MM.1S (cell line): ENCODE data around the gene RB1.
A peak's percentile ranks its signal among the peaks of the same experiment; 100 is the strongest.

Experiments used
- DNase-seq: peaks from one replicate; pipeline ENCODE4 v3.0.0-alpha.2; 2015
- H2AFZ ChIP-seq: fragments of 300-600 bp; sonication (generic); 2 replicates; pipeline ENCODE4 v1.6.0; 2016; ENCODE audit warnings: antibody characterized with exemption, low read length
- H3F3A ChIP-seq: fragments of 300-600 bp; sonication (generic); 2 replicates; pipeline ENCODE4 v1.6.1; 2016; ENCODE audit warnings: mild to moderate bottlenecking, antibody characterized with exemption, low read length, moderate library complexity, mixed read lengths; ENCODE audit not compliant: insufficient read depth
- H3K27ac ChIP-seq: fragments of 300-600 bp; sonication (generic); 2 replicates; pipeline ENCODE4 v1.5.1; 2016; ENCODE audit warnings: mild to moderate bottlenecking, low read length
- H3K27me3 ChIP-seq: fragments of 300-600 bp; sonication (generic); replicated peaks from 2 replicates; pipeline ENCODE4 v1.6.0; 2016; ENCODE audit warnings: low read length; ENCODE audit not compliant: insufficient read depth
- H3K36me3 ChIP-seq: fragments of 300-600 bp; sonication (generic); replicated peaks from 2 replicates; pipeline ENCODE4 v1.6.1; 2016; ENCODE audit warnings: mild to moderate bottlenecking, low read length, mixed read lengths; ENCODE audit not compliant: insufficient read depth
- H3K4me1 ChIP-seq: fragments of 300-600 bp; sonication (generic); 2 replicates; pipeline ENCODE4 v1.6.1; 2016; ENCODE audit warnings: low read length, mixed read lengths
- H3K4me2 ChIP-seq: fragments of 300-600 bp; sonication (generic); 2 replicates; pipeline ENCODE4 v1.6.0; 2016; ENCODE audit warnings: low read depth, low read length
- H3K4me3 ChIP-seq: fragments of 300-600 bp; sonication (generic); 2 replicates; pipeline ENCODE4 v1.5.1; 2016; ENCODE audit warnings: low read length, mixed read lengths
- H3K79me2 ChIP-seq: fragments of 300-600 bp; sonication (generic); 2 replicates; pipeline ENCODE4 v1.6.1; 2016; ENCODE audit warnings: mixed run types, low read length, mixed read lengths
- H3K9ac ChIP-seq: fragments of 300-600 bp; sonication (generic); 2 replicates; pipeline ENCODE4 v1.6.1; 2016; ENCODE audit warnings: low read length, mixed read lengths
- H3K9me2 ChIP-seq: fragments of 300-600 bp; sonication (generic); replicated peaks from 2 replicates; pipeline ENCODE4 v1.6.1; 2016; ENCODE audit warnings: mild to moderate bottlenecking, low read length, mixed read lengths; ENCODE audit not compliant: insufficient read depth
- H3K9me3 ChIP-seq: fragments of 300-600 bp; sonication (generic); replicated peaks from 2 replicates; pipeline ENCODE4 v1.6.1; 2016; ENCODE audit warnings: mild to moderate bottlenecking, low read length, mixed read lengths; ENCODE audit not compliant: insufficient read depth
- H4K20me1 ChIP-seq: fragments of 300-600 bp; sonication (generic); 2 replicates; pipeline ENCODE4 v1.6.1; 2016; ENCODE audit warnings: mild to moderate bottlenecking, low read length, moderate library complexity, mixed read lengths; ENCODE audit not compliant: insufficient read depth
- CTCF ChIP-seq: fragments of 300-600 bp; sonication (generic); IDR thresholded peaks from 2 replicates; pipeline ENCODE4 v1.5.1; 2016; ENCODE audit warnings: antibody characterized with exemption, low read length, mixed read lengths
- EZH2 ChIP-seq: fragments of 300-600 bp; sonication (generic); optimal IDR thresholded peaks from 2 replicates; pipeline ENCODE3; 2017; ENCODE audit warnings: low read depth, mild to moderate bottlenecking, antibody characterized with exemption, low read length, mixed read lengths
- EZH2phosphoT487 ChIP-seq: fragments of 300-600 bp; sonication (generic); IDR thresholded peaks from 2 replicates; pipeline ENCODE4 v1.6.1; 2018; ENCODE audit warnings: antibody characterized with exemption, low read length

Gene RB1

GRCh38 chr13:48492096-48492440 lies 188.5 kb downstream of the RB1 start:
- H3K9me3 ChIP-seq: no peaks in the 10 kb centered on the region
- peaks cover 10% of the 10 kb centered on the region for H3F3A ChIP-seq
- H4K20me1 ChIP-seq: no peaks in the 10 kb centered on the region
- H3K4me3 ChIP-seq: peak overlapping the region; percentile 40; the same call in 1 of the 2 replicates
- H3K36me3 ChIP-seq: no peaks in the 10 kb centered on the region
- H3K9me2 ChIP-seq: no peaks in the 10 kb centered on the region
- peak overlapping the region; percentile 63 for H3K27ac ChIP-seq
- DNase-seq: no peak
- H3K9ac ChIP-seq: peak overlapping the region; percentile 28; the same call in 1 of the 2 replicates
- no peaks in the 10 kb centered on the region for H3K27me3 ChIP-seq
- H3K4me2 ChIP-seq: peak overlapping the region; percentile 68
- 0 out of 2 replicates have a peak overlapping the region, but pooled peaks have one; percentile 27 for H2AFZ ChIP-seq
- H3K4me1 ChIP-seq: peaks cover 34% of the 10 kb centered on the region
- H3K79me2 ChIP-seq: no peaks in the 10 kb centered on the region
- TF ChIP-seq EZH2phosphoT487 (no peak), EZH2 (no peak), CTCF (no peak)

GRCh38 chr13:48492470-48493065 lies 189.0 kb downstream of the RB1 start:
- Histone ChIP-seq H3K4me2 (peak overlapping the region; percentile 68), H2AFZ (0 out of 2 replicates have a peak overlapping the region, but pooled peaks have one; percentile 27), H3K9me2 (no peaks in the 10 kb centered on the region), H3K36me3 (no peaks in the 10 kb centered on the region), H3K27me3 (no peaks in the 10 kb centered on the region), H4K20me1 (no peaks in the 10 kb centered on the region), H3K9me3 (no peaks in the 10 kb centered on the region), H3K4me1 (peaks cover 34% of the 10 kb centered on the region), H3K9ac (peak overlapping the region; percentile 28; the same call in 1 of the 2 replicates), H3K4me3 (peak overlapping the region; percentile 40; the same call in 1 of the 2 replicates), H3F3A (peaks cover 10% of the 10 kb centered on the region), H3K79me2 (no peaks in the 10 kb centered on the region), H3K27ac (peak overlapping the region; percentile 63)
- peak; percentile 71 for DNase-seq
- TF ChIP-seq CTCF: no peak
- TF ChIP-seq EZH2: no peak
- TF ChIP-seq EZH2phosphoT487: no peak

GRCh38 chr13:48493066-48493765 lies 189.7 kb downstream of the RB1 start:
- no peak overlapping the region for H3K9ac ChIP-seq
- TF ChIP-seq EZH2 (no peak), EZH2phosphoT487 (no peak), CTCF (no peak)
- H3K9me2 ChIP-seq: no peaks in the 10 kb centered on the region
- no peaks in the 10 kb centered on the region for H3K9me3 ChIP-seq
- no peak overlapping the region for H3K4me3 ChIP-seq
- peak overlapping the region; percentile 68; the same call in 1 of the 2 replicates for H3K4me2 ChIP-seq
- H2AFZ ChIP-seq: no peak overlapping the region
- DNase-seq: no peak
- peaks cover 10% of the 10 kb centered on the region for H3F3A ChIP-seq
- no peaks in the 10 kb centered on the region for H3K79me2 ChIP-seq
- H3K27ac ChIP-seq: peak overlapping the region; percentile 63; the same call in 1 of the 2 replicates
- H3K36me3 ChIP-seq: no peaks in the 10 kb centered on the region
- no peaks in the 10 kb centered on the region for H3K27me3 ChIP-seq
- no peaks in the 10 kb centered on the region for H4K20me1 ChIP-seq
- peaks cover 34% of the 10 kb centered on the region for H3K4me1 ChIP-seq
